Measurements from ENCODE around the gene RNF125. TPM values are rescaled to one million over a fixed set of nuclear protein-coding genes. Genes with fewer than 3 reads are reported as not detected.
A peak's percentile ranks its signal among the peaks of the same experiment; 100 is the strongest.

Gene RNF125
- total and polyA plus RNA-seq, 9 of the 15 experiments (the other 6 are each of a cell fraction or from before 2014, with no cell fraction given), result 0.01 to 0.29 (median 0.07) TPM; not detected in 1

DNA sequence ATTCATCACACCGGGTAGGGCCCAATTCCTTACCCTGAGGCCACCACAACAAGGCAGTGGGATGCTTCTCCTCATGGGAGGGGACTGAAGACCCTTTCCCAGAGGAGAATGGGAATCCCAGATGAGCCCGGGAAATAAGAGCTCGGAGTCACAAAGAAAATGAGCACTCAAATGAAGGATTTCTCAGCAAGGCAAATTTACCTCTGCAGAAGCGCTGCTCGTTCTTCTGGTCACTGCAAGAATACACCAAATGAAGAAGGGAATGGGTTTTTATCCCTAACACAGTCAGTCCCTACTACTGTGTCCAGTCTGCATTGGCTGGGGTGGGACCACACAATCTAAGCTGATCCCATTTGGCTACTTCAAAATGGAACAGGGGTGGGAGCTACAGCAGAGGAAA is 40.0 kb upstream of the RNF125 start:
- ChIA-PET POLR2A (no interaction called here), CTCF (ENCODE audit: low intra/inter-chr PET ratio) (interaction anchor here (0.7 kb wide), 1 partner anchor 290 kb away, joined by 5 read pairs; no protein-coding TSS in a partner anchor)
- H4K20me1 ChIP-seq (replicated peaks; ENCODE audit: control insufficient read depth, insufficient read depth, low read length), result no peaks in the 10 kb centered on the region
- BruUV-seq (replicated peaks), result no TSS peak
- in situ Hi-C loops (cut with MboI) (no loop called here), intact Hi-C loops (cut with micrococcal nuclease) (loop anchor here (5.0 to 10.0 kb wide), 4 partner anchors 64 to 556 kb away; no protein-coding TSS in a partner anchor)
- no peaks in the 10 kb centered on the region for H3K9me1 ChIP-seq (ENCODE audit: control insufficient read depth, insufficient read depth, low read length)
- FAIRE-seq (no peak), DNase-seq (ENCODE audit: extremely low read depth in 1 of 4, low spot score in 3 of 4) (no peak), ATAC-seq (no peak)
- no peak overlapping the region for H3K4me2 ChIP-seq (ENCODE audit: insufficient read depth, low read length)
- H2AFZ ChIP-seq (ENCODE audit: low read depth, low read length), result no peak overlapping the region
- H3K36me3 ChIP-seq (ENCODE audit: control insufficient read depth, insufficient read depth, low read length), result no peaks in the 10 kb centered on the region
- no peak overlapping the region for H3K9ac ChIP-seq (ENCODE audit: insufficient read depth in 1 of 2, low read depth in 2 of 2, low read length in 2 of 2)
- WGBS (ENCODE audit: insufficient coverage, low coverage, missing lambda C conversion rate), result 0% methylated on average over 5 of the region's 5 CpGs
- no peak overlapping the region for H3K4me3 ChIP-seq
- no peaks in the 10 kb centered on the region for H3K79me2 ChIP-seq (ENCODE audit: control insufficient read depth, insufficient read depth, low read length)
- TF ChIP-seq CBX5 (IDR thresholded peaks at IDR 0.05; ENCODE audit: borderline replicate concordance, low read depth), result 0 out of 2 replicates have a peak, but pooled peaks have one; percentile 51
- no peak for TF ChIP-seq NR2F6 (CRISPR knock-in tag; IDR thresholded peaks at IDR 0.05)
- TF ChIP-seq CBX3 (IDR thresholded peaks at IDR 0.05; ENCODE audit: borderline replicate concordance in 1 of 2, low read length in 2 of 2), result 0 out of 3 replicates have a peak, but pooled peaks of 1 of the 2 experiments have one; percentile 40
- H3K4me1 ChIP-seq (replicated peaks in 1 of 2; ENCODE audit: control insufficient read depth in 2 of 2, insufficient read depth in 2 of 2, low read length in 2 of 2), result no peaks in the 10 kb centered on the region
- H3K27ac ChIP-seq (ENCODE audit: extremely low read depth, low read depth, low read length), result no peak overlapping the region
- peaks cover 0 to 11% of the 10 kb centered on the region in 2 experiments; a peak in 1 of 5 replicates for H3K27me3 ChIP-seq (ENCODE audit: control insufficient read depth in 2 of 2, insufficient read depth in 2 of 2, low read length in 2 of 2)
- H3K9me3 ChIP-seq (replicated peaks; ENCODE audit: control insufficient read depth, insufficient read depth, low read depth, low read length), result 0 out of 2 replicates have a peak, but pooled peaks cover 9% of the 10 kb centered on the region

DNA sequence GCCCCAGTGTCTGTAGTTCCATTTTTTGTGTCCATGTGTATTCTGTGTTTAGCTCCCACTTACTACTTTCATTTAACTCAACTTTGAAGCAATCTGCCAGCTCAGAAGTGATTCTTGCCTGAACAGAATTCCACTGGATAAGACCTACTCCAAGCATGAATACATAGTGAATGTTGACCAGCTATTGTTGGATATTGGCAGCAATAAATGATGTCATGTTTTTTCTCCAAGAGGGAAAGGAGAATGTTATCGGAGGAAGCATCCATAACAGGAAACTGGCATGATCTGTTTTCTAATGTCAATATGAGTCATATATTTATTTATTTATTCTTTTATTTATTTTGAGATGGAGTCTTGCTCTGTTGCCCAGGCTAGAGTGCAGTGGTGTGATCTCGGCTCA is 38.9 kb upstream of the RNF125 start:
- FAIRE-seq, result no peak
- no TSS peak for BruUV-seq (replicated peaks)
- H3K4me1 ChIP-seq (replicated peaks in 1 of 2; ENCODE audit: control insufficient read depth in 2 of 2, insufficient read depth in 2 of 2, low read length in 2 of 2), result no peaks in the 10 kb centered on the region
- in situ Hi-C loops (cut with MboI), result no loop called here
- no peak for ATAC-seq
- no peak for TF ChIP-seq FOXJ3 (CRISPR knock-in tag; IDR thresholded peaks at IDR 0.05)
- no peak for TF ChIP-seq LARP7 (IDR thresholded peaks at IDR 0.05)
- no peak for TF ChIP-seq ZNF253 (CRISPR knock-in tag; conservative IDR thresholded peaks at IDR 0.05)
- H3K27ac ChIP-seq (ENCODE audit: extremely low read depth, low read depth, low read length), result no peak overlapping the region
- 3% methylated on average over 2 of the region's 2 CpGs for WGBS (ENCODE audit: insufficient coverage, low coverage, missing lambda C conversion rate)
- H3K4me3 ChIP-seq, result no peak overlapping the region
- H3K9me3 ChIP-seq (replicated peaks; ENCODE audit: control insufficient read depth, insufficient read depth, low read depth, low read length), result 0 out of 2 replicates have a peak, but pooled peaks cover 4% of the 10 kb centered on the region
- ChIA-PET POLR2A (no interaction called here), CTCF (ENCODE audit: low intra/inter-chr PET ratio) (no interaction called here)
- no peak overlapping the region for H3K4me2 ChIP-seq (ENCODE audit: insufficient read depth, low read length)
- H3K27me3 ChIP-seq (ENCODE audit: control insufficient read depth in 2 of 2, insufficient read depth in 2 of 2, low read length in 2 of 2), result peaks cover 4 to 11% of the 10 kb centered on the region in 2 experiments; a peak in 4 of 5 replicates
- H3K9ac ChIP-seq (ENCODE audit: insufficient read depth in 1 of 2, low read depth in 2 of 2, low read length in 2 of 2), result no peak overlapping the region
- H4K20me1 ChIP-seq (replicated peaks; ENCODE audit: control insufficient read depth, insufficient read depth, low read length), result no peaks in the 10 kb centered on the region
- H3K79me2 ChIP-seq (ENCODE audit: control insufficient read depth, insufficient read depth, low read length), result no peaks in the 10 kb centered on the region
- no peak overlapping the region for H2AFZ ChIP-seq (ENCODE audit: low read depth, low read length)
- DNase-seq (ENCODE audit: extremely low read depth in 1 of 4, low spot score in 3 of 4), result no peak
- H3K9me1 ChIP-seq (ENCODE audit: control insufficient read depth, insufficient read depth, low read length), result no peaks in the 10 kb centered on the region
- intact Hi-C loops (cut with micrococcal nuclease), result loop anchor here (5.0 to 10.0 kb wide), 4 partner anchors 65 to 557 kb away; no protein-coding TSS in a partner anchor
- no peaks in the 10 kb centered on the region for H3K36me3 ChIP-seq (ENCODE audit: control insufficient read depth, insufficient read depth, low read length)
